ENCODE measurements around the gene EML6. TPM values are rescaled to one million over a fixed set of nuclear protein-coding genes. Genes with fewer than 3 reads are reported as not detected.

Gene EML6
- total and polyA plus RNA-seq, 2 of the 8 experiments (the other 6 are each of a cell fraction or from before 2014, with no cell fraction given), result 1.2 to 1.6 TPM

DNA sequence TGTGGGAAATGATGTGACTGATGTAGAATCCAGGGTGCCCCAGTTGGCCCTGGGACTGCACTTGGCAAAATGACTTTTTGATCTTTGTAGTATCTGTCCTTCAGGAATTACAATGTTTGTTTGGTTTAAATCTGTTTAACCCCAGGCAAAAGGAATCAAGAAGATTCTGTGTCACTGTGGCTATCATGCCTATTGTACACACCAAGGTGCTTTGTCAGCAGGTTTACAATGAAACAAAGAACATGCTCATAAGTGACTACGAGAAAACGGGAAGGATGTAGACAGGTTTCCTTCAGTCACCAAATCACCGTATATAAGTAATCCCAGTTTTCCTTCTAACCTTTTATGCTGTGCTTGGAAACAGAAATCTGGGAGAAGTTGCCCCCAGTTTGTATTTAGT, 217.3 kb downstream of the EML6 start:
- ChIA-PET POLR2A (ENCODE audit: partially characterized antibody) (no interaction called here), CTCF (ENCODE audit: partially characterized antibody) (interaction anchor here (1.3 kb wide), 1 partner anchor 102 kb away, joined by 3 read pairs; no protein-coding TSS in a partner anchor)
- no peak overlapping the region for H2AFZ ChIP-seq (ENCODE audit: low read length)
- no peak overlapping the region for H2BK12ac ChIP-seq (ENCODE audit: low read depth, low read length)
- H4K8ac ChIP-seq (ENCODE audit: extremely low read depth, insufficient read depth, low read length), result no peak overlapping the region
- H3K14ac ChIP-seq (ENCODE audit: insufficient read length), result no peak overlapping the region
- no peak overlapping the region for H2AK5ac ChIP-seq (ENCODE audit: low read depth, low read length)
- H3K4me2 ChIP-seq (ENCODE audit: insufficient read depth in 1 of 2, low read depth in 2 of 2, low read length in 2 of 2), result no peak overlapping the region
- H2BK5ac ChIP-seq (ENCODE audit: low read depth, low read length), result no peak overlapping the region
- H4K20me1 ChIP-seq (replicated peaks in 1 of 2; ENCODE audit: control insufficient read depth in 1 of 2, insufficient read depth in 2 of 2, low read length in 2 of 2), result no peaks in the 10 kb centered on the region
- H3K18ac ChIP-seq (ENCODE audit: extremely low read depth, low read length), result no peak overlapping the region
- H3K23ac ChIP-seq (ENCODE audit: insufficient read length), result no peak overlapping the region
- H2BK20ac ChIP-seq (ENCODE audit: low read length), result no peak overlapping the region
- H3K4me1 ChIP-seq (replicated peaks in 1 of 4; ENCODE audit: control insufficient read depth in 3 of 4, insufficient read depth in 4 of 4, low read length in 3 of 4), result no peaks in the 10 kb centered on the region
- H3K9me3 ChIP-seq (ENCODE audit: insufficient read depth in 2 of 2, low read depth in 1 of 2, low read length in 1 of 2), result no peaks in the 10 kb centered on the region; a peak in 1 of 4 replicates
- no peak overlapping the region for H4K91ac ChIP-seq (replicated peaks; ENCODE audit: insufficient read length, low read length)
- H4K5ac ChIP-seq (ENCODE audit: insufficient read length, low read depth, low read length), result no peak overlapping the region
- 82% methylated on average over 3 of the region's 3 CpGs; no CpG with 5 or more reads in 1 of the 2 experiments for WGBS, 2 experiments (ENCODE audit: extremely low coverage in 1 of 2, insufficient coverage in 1 of 2, insufficient read length in 1 of 2, insufficient replicate concordance in 2 of 2, low coverage in 1 of 2, low lambda C conversion rate in 2 of 2, missing lambda C conversion rate in 1 of 2)
- no peak overlapping the region for H3K4ac ChIP-seq (replicated peaks; ENCODE audit: insufficient read length, low read depth, low read length)
- H3K23me2 ChIP-seq (ENCODE audit: low read depth, low read length), result no peaks in the 10 kb centered on the region
- H3K4me3 ChIP-seq (ENCODE audit: extremely low read depth in 1 of 4, insufficient read depth in 2 of 4, low read depth in 3 of 4, low read length in 4 of 4), result no peak overlapping the region
- H3K27ac ChIP-seq (ENCODE audit: low read depth, low read length), result no peak overlapping the region
- DNase-seq (ENCODE audit: low read depth in 1 of 2, low spot score in 2 of 2) (no peak), FAIRE-seq (no peak)
- H3K27me3 ChIP-seq (replicated peaks in 1 of 4; ENCODE audit: control insufficient read depth in 3 of 4, extremely low read depth in 1 of 4, insufficient read depth in 3 of 4, low read length in 3 of 4), result no peaks in the 10 kb centered on the region
- no peaks in the 10 kb centered on the region for H3K79me2 ChIP-seq (ENCODE audit: control insufficient read depth in 1 of 2, insufficient read depth in 2 of 2, low read length in 2 of 2)
- H3K79me1 ChIP-seq (ENCODE audit: low read depth, low read length), result no peaks in the 10 kb centered on the region
- H3K56ac ChIP-seq (replicated peaks; ENCODE audit: insufficient read length, low read depth, low read length), result no peak overlapping the region
- H3K36me3 ChIP-seq (ENCODE audit: control insufficient read depth in 2 of 4, insufficient read depth in 4 of 4, low read length in 3 of 4), result no peaks in the 10 kb centered on the region
- no peak overlapping the region for H2BK15ac ChIP-seq (ENCODE audit: low read length)
- no peak overlapping the region for H3K9ac ChIP-seq (replicated peaks in 1 of 4; ENCODE audit: extremely low read depth in 1 of 4, low read depth in 3 of 4, low read length in 3 of 4)
- H2BK120ac ChIP-seq (replicated peaks; ENCODE audit: low read depth, low read length), result no peak overlapping the region
- TF ChIP-seq BRCA1 (IDR thresholded peaks at IDR 0.05; ENCODE audit: low read depth, low read length), result no peak
- no peak for TF ChIP-seq RAD21 (IDR thresholded peaks at IDR 0.05 in 1 of 2, conservative IDR thresholded peaks at IDR 0.05 in 1 of 2; ENCODE audit: low read depth in 2 of 2, low read length in 2 of 2)
- no peak for TF ChIP-seq SP2 (IDR thresholded peaks at IDR 0.05; ENCODE audit: low read length)
- TF ChIP-seq FOSL1 (IDR thresholded peaks at IDR 0.05; ENCODE audit: insufficient read depth, low read depth, low read length), result no peak
- no peak for TF ChIP-seq CBX5 (IDR thresholded peaks at IDR 0.05; ENCODE audit: low read depth, low read length)
- no peak for TF ChIP-seq MAX (IDR thresholded peaks at IDR 0.05)
- TF ChIP-seq, protein P1, sequence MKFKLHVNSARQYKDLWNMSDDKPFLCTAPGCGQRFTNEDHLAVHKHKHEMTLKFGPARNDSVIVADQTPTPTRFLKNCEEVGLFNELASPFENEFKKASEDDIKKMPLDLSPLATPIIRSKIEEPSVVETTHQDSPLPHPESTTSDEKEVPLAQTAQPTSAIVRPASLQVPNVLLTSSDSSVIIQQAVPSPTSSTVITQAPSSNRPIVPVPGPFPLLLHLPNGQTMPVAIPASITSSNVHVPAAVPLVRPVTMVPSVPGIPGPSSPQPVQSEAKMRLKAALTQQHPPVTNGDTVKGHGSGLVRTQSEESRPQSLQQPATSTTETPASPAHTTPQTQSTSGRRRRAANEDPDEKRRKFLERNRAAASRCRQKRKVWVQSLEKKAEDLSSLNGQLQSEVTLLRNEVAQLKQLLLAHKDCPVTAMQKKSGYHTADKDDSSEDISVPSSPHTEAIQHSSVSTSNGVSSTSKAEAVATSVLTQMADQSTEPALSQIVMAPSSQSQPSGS (IDR thresholded peaks at IDR 0.05; ENCODE audit: low read length), result no peak
- TF ChIP-seq ATF3 (IDR thresholded peaks at IDR 0.05; ENCODE audit: insufficient read depth, low read depth, low read length), result no peak
- TF ChIP-seq BCL11A (IDR thresholded peaks at IDR 0.05; ENCODE audit: low read depth in 2 of 2, low read length in 2 of 2), result no peak
- TF ChIP-seq EZH2 (IDR thresholded peaks at IDR 0.05; ENCODE audit: low read depth, low read length, severe bottlenecking), result no peak
- no peak for TF ChIP-seq RNF2 (IDR thresholded peaks at IDR 0.05; ENCODE audit: borderline replicate concordance, low read depth, low read length, missing control alignments, poor library complexity, severe bottlenecking)
